ENCODE measurements around the gene NOX4.
A peak's percentile ranks its signal among the peaks of the same experiment; 100 is the strongest.
"Not testable (repeated sequence)": the region's sequence is repeated elsewhere in the genome, so short reads cannot be mapped to it uniquely, and the experiment has no call there.

NOX4 gene

DNA sequence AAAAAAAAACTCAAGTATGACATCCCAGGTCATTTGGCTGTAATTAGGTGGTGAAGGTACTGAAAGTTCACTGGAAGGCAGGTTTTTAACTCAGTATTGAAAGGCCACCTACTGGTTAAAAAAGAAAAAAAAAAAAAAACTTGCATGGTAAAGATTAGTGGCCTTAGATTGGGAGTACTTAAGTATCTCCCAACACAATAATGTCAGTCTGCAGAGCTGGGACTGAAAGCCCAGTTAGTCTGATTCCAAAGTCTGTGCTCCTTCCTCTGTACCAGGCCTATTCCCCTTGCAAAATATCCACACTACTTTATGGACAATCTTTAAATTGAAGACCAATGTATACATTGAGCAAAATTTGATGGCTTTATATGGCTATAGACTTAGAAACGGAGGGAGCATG lies 85.5 kb downstream of the NOX4 start:
- Histone ChIP-seq H3K27ac (no peak overlapping the region), H3K27me3 (replicated peaks) (no peaks in the 10 kb centered on the region), H3K36me3 (replicated peaks) (no peaks in the 10 kb centered on the region), H3K4me3 (ENCODE audit: low read depth, low read length) (no peak overlapping the region)
- in situ Hi-C loops (cut with HindIII; ENCODE audit: low pct_ligation_motif_present, low sequenced_read_pairs): no loop called here
- no peak for DNase-seq
- TF ChIP-seq, protein P1, sequence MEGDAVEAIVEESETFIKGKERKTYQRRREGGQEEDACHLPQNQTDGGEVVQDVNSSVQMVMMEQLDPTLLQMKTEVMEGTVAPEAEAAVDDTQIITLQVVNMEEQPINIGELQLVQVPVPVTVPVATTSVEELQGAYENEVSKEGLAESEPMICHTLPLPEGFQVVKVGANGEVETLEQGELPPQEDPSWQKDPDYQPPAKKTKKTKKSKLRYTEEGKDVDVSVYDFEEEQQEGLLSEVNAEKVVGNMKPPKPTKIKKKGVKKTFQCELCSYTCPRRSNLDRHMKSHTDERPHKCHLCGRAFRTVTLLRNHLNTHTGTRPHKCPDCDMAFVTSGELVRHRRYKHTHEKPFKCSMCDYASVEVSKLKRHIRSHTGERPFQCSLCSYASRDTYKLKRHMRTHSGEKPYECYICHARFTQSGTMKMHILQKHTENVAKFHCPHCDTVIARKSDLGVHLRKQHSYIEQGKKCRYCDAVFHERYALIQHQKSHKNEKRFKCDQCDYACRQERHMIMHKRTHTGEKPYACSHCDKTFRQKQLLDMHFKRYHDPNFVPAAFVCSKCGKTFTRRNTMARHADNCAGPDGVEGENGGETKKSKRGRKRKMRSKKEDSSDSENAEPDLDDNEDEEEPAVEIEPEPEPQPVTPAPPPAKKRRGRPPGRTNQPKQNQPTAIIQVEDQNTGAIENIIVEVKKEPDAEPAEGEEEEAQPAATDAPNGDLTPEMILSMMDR (IDR thresholded peaks at IDR 0.05; ENCODE audit: low read depth, low read length, missing control alignments): peak; percentile 30

DNA sequence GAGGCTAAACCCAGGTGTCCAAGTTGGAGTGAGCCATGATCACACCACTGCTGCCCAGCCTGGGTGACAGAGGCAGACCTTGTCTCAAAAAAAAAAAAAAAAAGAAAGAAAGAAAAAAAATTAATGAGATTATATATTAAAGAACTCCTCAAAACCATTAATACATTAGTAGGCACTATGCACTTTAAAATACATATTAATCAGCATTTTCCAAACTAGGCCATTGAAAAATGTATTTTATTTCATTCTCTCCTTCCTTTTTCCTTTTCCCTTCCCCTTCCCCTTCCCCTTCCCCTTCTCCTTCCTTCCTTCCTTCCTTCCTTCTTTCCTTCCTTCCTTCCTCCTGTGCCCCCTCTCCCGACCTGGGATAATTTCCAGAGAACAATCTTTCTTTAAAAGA lies 99.5 kb downstream of the NOX4 start:
- in situ Hi-C loops (cut with HindIII; ENCODE audit: low pct_ligation_motif_present, low sequenced_read_pairs); H3K27me3 ChIP-seq (replicated peaks); DNase-seq: not testable (repeated sequence)

DNA sequence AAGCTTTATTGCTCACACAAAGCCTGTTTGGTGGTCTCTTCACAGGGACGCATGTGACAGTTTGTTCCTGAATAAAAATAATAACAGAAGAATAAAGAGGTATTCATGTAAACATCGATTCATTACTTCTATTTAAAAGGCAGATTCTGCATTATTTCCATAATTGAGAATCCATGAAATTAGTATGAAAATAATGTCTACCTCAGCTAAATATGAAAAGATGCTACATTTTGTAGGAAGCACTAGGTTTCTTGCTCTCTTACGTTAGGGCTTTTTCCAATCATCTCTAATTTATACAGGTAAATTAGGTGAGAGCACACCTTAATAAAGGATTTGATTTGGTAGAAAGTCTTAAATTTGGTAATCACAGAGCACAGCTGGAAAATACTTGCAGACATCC lies 103.7 kb downstream of the NOX4 start:
- H3K27me3 ChIP-seq (replicated peaks); H3K36me3 ChIP-seq (replicated peaks); in situ Hi-C loops (cut with HindIII; ENCODE audit: low pct_ligation_motif_present, low sequenced_read_pairs); H3K4me3 ChIP-seq (ENCODE audit: low read depth, low read length); H3K27ac ChIP-seq; DNase-seq: not testable (repeated sequence)

More for the DNA sequence above, 99.5 kb downstream of the NOX4 start:
- H3K36me3 ChIP-seq (replicated peaks); H3K4me3 ChIP-seq (ENCODE audit: low read depth, low read length); H3K27ac ChIP-seq: not testable (repeated sequence)

DNA sequence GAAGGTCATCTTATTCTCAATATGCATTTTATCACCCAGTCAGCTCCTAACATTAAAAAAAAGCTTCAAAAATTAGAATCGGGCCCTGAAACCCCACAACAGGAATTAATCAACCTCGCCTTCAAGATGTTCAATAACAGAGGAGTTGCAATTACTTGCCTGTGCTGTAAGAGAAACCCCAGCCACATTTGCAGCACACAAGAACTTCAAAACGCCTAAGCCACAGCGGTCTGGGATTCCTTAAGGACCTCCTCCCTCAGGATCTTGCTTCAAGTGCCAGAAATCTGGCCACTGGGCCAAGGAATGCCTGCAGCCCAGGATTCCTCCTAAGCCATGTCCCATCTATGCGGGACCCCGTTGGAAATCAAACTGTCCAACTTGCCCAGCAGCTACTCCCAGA lies 108.2 kb downstream of the NOX4 start:
- H3K27ac ChIP-seq; H3K4me3 ChIP-seq (ENCODE audit: low read depth, low read length); in situ Hi-C loops (cut with HindIII; ENCODE audit: low pct_ligation_motif_present, low sequenced_read_pairs); DNase-seq; H3K36me3 ChIP-seq (replicated peaks); H3K27me3 ChIP-seq (replicated peaks): not testable (repeated sequence)

DNA sequence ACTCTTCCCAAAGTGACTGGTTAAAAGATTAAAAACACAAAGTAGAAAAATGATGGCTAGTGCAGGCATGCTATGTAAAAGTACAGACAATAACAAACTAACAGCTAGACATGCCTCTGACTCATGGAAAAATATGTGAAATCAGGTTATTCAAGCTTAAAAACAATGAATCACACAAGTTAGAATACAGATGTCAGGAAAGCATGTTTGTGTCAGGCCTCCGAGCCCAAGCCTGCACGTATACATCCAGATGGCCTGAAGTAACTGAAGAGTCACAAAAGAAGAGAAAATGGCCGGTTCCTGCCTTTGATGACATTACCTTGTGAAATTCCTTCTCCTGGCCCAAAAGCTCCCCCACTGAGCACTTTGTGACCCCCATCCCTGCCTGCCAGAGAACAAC lies 110.1 kb downstream of the NOX4 start:
- Histone ChIP-seq H3K4me3 (ENCODE audit: low read depth, low read length) (no peak overlapping the region), H3K36me3 (replicated peaks) (no peaks in the 10 kb centered on the region), H3K27me3 (replicated peaks) (no peaks in the 10 kb centered on the region), H3K27ac (peak overlapping the region; percentile 99)
- in situ Hi-C loops (cut with HindIII; ENCODE audit: low pct_ligation_motif_present, low sequenced_read_pairs): no loop called here
- TF ChIP-seq, protein P1 (IDR thresholded peaks at IDR 0.05; ENCODE audit: low read depth, low read length, missing control alignments): no peak
- DNase-seq: peak; percentile 96

DNA sequence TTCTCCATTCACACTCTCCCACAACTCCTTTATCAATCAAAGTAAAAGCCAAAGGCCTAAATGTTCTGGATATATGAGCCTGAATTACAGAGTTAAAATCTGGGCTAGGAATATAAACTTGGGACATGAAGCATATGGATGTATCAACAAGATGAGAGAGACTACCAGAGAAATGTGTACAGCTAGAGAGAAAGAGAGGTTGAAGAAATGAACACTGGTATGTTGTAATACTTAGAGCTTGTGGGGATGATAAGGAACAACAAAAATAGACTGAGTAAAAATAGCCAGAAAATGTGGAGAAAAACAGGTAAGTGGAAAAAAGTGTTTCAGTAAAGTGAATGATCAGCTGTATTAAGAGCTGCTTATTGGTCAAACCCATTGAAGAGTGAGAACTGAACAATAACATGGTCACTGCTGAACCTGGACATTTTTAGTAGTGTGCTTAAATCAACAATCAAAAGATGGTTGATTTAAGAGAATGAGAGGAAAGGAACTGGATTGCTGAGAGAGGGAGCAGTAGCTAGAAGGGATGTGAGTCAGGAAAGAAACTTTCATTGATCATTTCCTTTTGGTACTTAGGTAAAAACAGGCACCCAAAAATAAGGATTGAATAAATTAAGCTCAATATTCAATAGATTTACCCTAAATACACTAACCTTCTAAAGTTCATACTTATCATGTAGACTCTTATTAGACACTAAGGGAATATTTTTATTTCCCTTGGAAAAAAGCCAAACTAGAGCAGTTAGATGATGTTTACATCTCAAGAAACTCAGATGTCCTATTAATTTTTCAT lies 111.0 kb downstream of the NOX4 start:
- H3K36me3 ChIP-seq (replicated peaks); H3K27me3 ChIP-seq (replicated peaks); in situ Hi-C loops (cut with HindIII; ENCODE audit: low pct_ligation_motif_present, low sequenced_read_pairs); H3K4me3 ChIP-seq (ENCODE audit: low read depth, low read length): not testable (repeated sequence)
- peak overlapping the region; percentile 99 for H3K27ac ChIP-seq
- peak; percentile 11 for DNase-seq

DNA sequence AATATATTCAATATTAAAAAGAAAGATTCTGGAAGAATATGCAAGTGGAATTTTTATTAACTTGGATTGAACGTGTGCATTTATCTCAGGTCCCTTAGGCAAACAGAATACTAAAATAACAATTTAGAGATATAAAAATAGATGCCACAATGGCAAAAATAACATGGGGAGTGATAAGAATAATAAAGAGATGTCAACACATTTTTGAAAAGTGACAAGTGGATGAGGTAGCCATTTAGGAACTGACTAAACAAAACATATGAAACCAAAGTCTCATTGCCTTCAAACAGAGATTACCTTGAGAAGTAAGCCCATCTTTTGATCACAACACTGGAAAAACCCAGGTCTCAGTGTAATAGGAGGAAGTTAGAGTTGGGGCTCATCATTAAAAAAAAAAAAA lies 112.2 kb downstream of the NOX4 start:
- H3K4me3 ChIP-seq (ENCODE audit: low read depth, low read length); H3K27me3 ChIP-seq (replicated peaks); DNase-seq; in situ Hi-C loops (cut with HindIII; ENCODE audit: low pct_ligation_motif_present, low sequenced_read_pairs); H3K36me3 ChIP-seq (replicated peaks): not testable (repeated sequence)
- peak overlapping the region; percentile 99 for H3K27ac ChIP-seq

DNA sequence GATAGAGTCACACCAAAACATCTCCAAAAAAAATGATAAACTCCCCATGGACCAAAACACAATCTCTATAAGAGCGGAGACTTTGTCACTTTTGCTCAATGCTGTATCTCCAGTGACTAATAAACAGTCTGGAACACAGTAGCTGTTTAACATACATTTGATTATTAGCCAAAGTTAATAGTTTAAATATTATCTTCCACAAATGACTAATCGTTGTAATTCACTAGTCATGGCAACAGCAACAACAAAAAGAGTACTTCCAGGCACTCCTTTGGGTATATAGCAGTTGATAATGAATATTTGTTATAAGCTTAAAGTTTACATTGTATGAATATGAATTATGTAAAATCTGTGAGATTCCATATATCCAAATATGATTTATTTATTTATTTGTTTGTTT lies 121.8 kb downstream of the NOX4 start:
- in situ Hi-C loops (cut with HindIII; ENCODE audit: low pct_ligation_motif_present, low sequenced_read_pairs); H3K27ac ChIP-seq; DNase-seq: not testable (repeated sequence)

DNA sequence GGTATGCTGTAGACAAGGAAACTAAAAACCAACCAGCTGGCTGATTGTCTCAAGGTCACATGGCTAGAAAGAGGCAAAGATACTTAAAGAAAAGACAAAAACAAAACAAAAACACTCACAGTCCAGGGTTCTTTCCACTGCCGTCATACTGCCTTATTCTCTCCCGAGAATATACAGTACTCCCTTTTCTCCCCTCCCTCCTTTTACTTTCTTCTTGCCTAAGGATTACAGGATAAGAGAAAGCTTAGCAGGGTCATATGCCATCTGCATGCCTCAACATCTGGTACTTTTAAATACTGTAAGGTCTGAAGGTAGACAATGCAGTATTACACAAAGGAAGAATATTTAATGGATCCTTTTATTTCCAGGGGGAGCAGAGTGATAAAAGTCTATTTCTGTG lies 126.3 kb downstream of the NOX4 start:
- H3K27ac ChIP-seq; H3K4me3 ChIP-seq (ENCODE audit: low read depth, low read length); in situ Hi-C loops (cut with HindIII; ENCODE audit: low pct_ligation_motif_present, low sequenced_read_pairs); DNase-seq; H3K27me3 ChIP-seq (replicated peaks); H3K36me3 ChIP-seq (replicated peaks): not testable (repeated sequence)

More for the DNA sequence above, 121.8 kb downstream of the NOX4 start:
- H3K27me3 ChIP-seq (replicated peaks); H3K36me3 ChIP-seq (replicated peaks); H3K4me3 ChIP-seq (ENCODE audit: low read depth, low read length): not testable (repeated sequence)

All from brain microvascular endothelial cell (primary cell).